ENCODE results near the gene ANKRD37.
"Not testable (repeated sequence)": the region's sequence is repeated elsewhere in the genome, so short reads cannot be mapped to it uniquely, and the experiment has no call there.

Gene ANKRD37, protein sequence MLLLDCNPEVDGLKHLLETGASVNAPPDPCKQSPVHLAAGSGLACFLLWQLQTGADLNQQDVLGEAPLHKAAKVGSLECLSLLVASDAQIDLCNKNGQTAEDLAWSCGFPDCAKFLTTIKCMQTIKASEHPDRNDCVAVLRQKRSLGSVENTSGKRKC

DNA sequence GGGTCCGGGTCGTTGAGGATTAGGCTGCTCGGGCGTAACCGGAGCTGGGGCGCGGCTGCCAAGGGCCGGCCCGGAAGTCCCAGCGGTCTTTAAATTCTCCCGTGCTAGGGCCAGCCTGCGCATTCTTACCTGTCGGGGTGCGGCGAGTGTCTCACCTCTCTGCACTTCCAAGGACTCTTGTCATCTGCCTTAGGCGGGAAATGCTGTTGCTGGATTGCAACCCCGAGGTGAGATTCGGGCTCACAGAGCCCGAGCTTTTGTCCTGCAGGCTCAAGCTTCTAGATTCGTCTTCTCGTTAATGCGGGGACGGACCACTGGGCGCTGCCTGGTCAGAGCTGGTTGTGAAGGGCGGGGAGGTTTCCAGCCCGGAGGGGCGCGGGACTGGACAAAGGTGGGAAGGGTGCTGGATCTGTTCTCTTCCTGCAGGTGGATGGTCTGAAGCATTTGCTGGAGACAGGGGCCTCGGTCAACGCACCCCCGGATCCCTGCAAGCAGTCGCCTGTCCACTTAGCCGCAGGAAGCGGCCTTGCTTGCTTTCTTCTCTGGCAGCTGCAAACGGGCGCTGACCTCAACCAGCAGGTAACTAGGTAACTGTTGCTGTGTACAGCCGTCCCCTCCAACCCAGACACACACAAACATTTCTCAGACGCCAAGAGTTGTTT is at the start of gene ANKRD37:
ANKRD37 (plus strand) TSS at position 118 of the 662 bp plus-strand sequence; CDS start at position 201, 83 bp downstream.
- in situ Hi-C loops (cut with MboI; ENCODE audit: low sequenced_read_pairs): no loop called here

DNA sequence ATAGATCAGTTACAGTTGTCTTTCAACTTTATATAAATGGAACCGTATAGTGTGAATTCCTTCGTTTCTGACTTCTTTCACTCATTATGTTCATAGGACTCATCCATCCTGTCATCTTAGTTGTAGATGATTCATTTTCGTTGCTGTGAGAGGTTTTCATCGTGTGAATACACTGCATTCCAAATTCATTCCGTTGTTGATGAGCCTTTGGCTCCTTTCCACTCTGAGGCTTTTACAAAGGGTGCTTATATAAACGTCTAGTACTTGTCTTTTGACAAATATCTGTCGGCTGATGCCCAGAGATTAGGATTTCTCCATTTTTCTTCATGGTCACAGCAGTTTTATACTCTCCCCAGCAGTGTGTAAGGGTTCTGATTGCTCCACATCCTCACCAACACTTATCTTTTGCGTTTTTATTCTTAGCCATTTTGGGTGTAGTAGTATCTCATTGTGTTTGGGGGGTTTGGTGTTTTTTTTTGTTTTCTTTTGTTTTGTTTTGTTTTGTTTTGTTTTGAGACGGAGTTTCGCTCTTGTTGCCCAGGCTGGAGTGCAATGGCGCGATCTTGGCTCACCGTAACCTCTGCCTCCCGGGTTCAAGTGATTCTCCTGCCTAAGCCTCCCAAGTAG is 49.6 kb upstream of the ANKRD37 start:
- in situ Hi-C loops (cut with MboI; ENCODE audit: low sequenced_read_pairs): no loop called here

DNA sequence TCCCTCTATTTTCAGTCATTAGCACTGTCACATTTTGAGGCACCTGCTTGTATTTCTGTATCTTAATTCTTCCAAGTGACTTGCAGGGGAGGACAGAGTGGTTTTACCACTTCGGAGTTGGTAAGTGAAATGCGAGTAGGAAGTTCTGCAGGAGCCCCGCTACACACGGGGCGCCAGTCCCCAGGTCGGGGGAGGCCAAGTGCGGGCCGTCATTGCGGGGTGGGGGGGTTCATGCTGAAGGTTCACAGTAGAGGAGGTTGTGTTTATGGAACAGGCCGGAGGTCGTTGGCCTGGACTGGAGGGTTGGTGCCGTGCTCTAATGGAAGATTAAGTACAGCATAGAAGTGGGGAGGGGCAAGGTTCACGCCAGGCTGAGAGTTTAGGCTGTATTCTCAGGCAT is 45.0 kb upstream of the ANKRD37 start:
- in situ Hi-C loops (cut with MboI; ENCODE audit: low sequenced_read_pairs): no loop called here

DNA sequence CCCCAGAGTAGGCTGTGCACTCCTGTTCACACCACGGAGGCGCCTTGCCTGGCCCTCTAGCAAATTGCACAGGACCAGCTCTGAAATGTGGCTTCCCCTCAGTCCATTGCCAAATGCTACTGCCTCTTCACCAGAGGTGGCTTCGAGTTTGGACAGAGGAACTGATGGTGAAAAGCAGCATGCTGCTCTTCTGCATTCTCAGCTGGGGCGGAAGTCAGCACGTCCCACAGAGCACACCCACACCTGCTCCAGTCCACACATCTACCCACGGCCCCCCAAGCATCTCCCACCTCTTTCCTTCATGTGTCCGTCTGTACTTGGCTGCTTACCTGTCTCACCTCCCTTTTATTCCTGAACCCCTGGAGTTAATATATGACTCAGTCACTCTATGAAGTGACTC is 44.4 kb upstream of the ANKRD37 start:
- in situ Hi-C loops (cut with MboI; ENCODE audit: low sequenced_read_pairs): no loop called here

DNA sequence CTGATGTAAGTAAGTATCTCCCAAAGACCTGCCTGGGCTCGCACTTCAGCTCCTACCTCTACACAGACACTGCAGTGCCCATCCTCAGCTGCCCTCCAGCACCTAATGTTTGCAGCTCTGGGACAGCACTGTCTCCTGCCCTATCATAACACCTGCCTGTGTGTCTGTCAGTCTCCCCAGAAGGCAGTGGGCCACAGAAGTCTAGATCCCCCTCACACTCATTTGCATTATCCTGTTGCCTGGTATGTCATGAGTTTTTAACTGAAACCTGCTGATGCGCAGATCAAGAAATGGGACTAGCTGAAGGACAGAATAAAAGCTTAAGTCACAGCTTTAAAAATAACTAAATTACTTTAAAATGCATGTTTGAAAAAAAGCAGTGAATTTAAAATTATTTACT is 43.9 kb upstream of the ANKRD37 start:
- in situ Hi-C loops (cut with MboI; ENCODE audit: low sequenced_read_pairs): no loop called here

DNA sequence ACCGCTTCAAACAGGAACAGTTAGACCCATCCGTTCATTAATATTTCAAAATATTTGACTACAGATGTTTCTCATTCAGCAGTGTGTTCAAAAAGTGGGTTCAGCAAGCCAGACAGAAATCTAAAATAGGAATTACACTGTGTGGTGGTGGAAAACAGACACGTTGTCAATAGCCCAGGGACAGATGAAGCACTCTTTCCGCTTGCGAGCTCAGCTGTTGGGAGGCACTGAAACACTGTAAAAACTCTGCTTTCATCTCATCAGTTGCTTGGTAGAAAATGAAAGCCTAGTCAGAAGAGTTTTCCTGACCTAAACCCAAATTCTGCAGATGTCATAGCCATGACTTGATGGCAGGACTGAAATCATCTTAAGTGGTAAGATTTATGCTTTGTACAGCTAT is 39.4 kb upstream of the ANKRD37 start:
- in situ Hi-C loops (cut with MboI; ENCODE audit: low sequenced_read_pairs): no loop called here

DNA sequence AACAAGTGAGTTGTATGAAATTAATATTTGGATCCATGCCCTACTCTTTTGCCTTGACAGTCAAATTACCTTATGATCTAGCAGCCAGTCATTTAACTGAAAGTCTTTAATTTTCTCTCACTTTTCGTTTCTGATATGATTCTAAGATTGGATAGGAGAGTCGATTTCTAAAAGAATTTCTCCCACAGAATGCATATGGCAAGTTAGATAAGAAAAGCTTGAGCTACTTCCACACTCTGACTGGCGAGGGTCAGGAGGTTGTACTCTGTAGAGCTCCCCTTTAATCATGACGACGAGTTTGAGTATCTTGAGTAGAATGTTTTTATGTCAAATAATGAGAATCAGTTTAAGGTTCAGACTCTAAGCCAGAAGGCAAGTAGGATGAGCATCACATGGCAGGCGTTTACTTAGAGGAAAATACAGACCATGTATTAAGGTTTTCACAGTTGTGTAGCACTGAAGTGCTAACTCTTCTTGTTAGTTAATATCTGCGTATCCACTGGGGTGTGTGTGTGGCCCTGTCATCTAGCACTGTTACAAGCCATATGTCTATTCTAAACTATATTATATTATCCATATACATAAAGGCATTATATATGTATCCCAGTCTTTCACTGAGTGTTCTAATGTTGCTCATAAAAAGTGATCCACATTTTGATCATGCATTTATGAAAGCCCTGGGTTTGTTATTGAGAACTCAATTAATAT is 38.8 kb upstream of the ANKRD37 start:
- in situ Hi-C loops (cut with MboI; ENCODE audit: low sequenced_read_pairs): no loop called here

DNA sequence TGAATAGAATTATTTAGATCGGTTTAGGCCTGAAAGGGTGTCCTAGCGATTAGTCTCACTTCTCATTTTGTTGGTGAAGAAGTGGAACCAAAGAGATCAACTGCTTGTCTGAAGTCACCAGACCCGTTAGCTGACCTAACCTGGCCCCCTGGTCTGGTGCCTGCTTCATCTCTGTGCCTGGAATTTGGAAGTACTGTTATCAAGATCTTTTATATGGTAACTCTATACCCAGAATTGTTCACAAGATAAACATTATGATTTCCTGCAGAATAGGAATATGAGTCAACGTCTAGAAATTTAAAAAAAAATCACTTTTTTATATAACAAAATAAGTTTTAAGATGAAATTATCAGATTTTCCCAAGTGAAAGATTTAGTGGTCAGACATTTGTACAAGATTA is 38.1 kb upstream of the ANKRD37 start:
- in situ Hi-C loops (cut with MboI; ENCODE audit: low sequenced_read_pairs): no loop called here

DNA sequence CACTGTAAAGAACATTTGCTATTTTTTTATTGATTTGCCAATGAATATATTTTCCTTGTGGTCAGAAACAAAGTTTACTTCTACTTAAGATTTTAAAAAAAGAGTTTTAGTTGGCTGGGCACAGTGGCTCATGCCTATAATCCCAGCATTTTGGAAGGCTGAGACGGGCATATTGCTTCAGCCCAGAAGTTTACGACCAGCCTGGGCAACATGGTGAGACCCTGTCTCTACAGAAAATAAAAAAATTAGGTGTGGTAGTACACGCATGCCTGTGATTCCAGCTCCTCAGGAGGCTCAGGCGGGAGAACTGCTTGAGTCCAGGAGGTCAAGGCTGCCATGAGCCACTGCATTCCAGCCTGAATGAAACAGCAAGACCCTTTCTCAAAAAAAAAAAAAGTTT is 37.7 kb upstream of the ANKRD37 start:
- in situ Hi-C loops (cut with MboI; ENCODE audit: low sequenced_read_pairs): no loop called here

DNA sequence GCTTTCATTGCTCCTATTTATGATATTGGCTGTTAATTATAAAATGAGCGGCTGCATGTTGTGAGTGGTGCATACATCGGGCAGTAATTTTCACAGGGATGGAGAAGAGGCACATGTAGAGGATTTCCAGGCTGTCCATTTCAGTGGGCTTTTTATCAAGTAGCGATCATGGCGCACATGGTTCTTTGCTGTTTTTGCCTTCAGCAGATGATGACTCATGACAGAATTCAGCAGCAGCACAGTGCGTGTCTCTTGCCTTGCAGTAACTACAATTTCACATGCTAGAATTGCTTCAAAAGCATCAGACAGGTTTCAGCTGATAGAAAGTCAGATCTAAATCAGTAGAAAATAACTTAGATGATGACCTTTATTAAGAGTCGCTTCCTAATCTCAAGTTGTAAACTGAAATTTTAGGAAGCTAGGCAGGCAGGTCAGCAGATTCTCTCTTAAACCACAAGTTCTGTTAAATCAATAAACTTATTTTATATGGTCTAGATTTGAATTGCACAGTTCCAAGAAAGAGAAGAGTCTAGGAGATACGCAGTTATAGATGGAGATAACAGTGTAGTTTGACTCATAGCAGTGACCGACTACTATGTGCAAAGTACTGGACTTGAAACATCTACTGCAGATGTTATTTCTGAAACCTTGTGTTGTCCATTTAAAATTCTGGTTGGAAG is 36.7 kb upstream of the ANKRD37 start:
- in situ Hi-C loops (cut with MboI; ENCODE audit: low sequenced_read_pairs): no loop called here

DNA sequence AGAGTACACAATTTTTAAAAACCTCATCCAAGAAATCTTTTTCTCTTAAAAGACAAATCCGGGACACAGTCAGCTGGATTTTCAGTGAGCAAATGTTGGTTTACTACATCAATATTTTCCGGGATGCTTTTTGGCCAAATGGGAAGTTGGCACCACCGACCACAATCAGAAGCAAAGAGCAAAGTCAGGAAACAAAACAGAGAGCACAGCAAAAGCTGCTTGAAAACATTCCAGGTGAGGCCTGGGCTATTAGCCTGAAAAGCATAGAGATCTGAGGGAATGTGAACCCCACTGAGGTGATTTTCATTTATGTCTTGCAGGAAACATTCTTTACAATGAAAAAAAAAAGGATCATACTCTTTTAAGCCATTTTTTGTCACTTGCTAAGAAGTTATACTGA is 34.8 kb upstream of the ANKRD37 start:
- in situ Hi-C loops (cut with MboI; ENCODE audit: low sequenced_read_pairs): no loop called here

DNA sequence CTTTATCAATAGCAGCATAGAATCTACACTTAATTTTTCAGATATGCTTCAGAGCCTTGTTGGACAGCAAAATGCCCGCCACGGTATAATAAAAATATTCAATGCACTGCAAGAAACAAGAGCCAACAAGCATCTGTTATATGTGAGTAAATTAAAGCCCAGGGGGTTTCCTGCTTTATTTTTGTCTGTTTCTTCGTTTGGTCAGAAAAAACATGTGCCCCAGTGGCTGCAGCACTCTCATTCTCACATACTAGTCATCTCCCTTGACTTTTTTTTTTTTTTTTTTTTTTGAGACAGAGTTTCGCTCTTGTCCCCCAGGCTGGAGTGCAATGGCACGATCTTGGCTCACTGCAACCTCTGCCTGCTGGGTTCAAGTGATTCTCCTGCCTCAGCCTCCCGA is 34.1 kb upstream of the ANKRD37 start:
- in situ Hi-C loops (cut with MboI; ENCODE audit: low sequenced_read_pairs): not testable (repeated sequence)

DNA sequence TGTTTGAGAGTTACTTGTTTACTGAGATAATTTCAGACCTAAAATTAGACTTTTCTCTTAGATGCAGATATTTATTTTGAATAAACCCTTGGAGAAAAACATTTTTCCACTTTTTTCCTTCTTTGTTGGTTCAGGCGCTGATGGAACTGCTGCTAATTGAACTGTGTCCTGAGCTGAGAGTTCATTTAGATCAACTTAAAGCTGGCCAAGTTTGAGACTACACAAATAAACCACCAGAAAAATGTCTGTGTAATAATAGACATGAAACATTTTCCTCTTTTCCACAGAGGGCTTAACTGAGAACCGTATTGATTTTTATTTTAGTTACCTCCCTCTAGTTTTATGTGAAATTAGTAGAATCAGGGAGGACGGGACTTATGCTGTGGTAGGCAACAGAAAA is 33.4 kb upstream of the ANKRD37 start:
- in situ Hi-C loops (cut with MboI; ENCODE audit: low sequenced_read_pairs): no loop called here

DNA sequence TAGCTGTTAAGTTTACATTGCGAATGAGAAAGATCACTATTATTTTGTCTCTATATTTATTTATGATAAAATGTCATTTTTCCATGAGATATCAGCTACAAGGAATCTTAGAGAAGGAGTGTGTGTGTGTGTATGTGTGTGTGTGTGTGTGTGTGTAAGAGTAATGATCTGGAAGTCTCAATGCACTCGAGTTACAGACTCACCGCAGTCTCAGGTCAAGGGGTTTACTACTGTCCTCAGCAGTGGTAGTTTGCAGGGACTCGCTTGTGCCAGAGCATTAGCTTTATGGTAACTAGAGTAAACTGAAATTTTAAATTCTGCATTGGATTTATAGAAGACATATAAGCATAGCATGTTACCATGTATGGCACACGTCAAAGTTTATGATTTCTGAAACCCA is 31.8 kb upstream of the ANKRD37 start:
- in situ Hi-C loops (cut with MboI; ENCODE audit: low sequenced_read_pairs): no loop called here

DNA sequence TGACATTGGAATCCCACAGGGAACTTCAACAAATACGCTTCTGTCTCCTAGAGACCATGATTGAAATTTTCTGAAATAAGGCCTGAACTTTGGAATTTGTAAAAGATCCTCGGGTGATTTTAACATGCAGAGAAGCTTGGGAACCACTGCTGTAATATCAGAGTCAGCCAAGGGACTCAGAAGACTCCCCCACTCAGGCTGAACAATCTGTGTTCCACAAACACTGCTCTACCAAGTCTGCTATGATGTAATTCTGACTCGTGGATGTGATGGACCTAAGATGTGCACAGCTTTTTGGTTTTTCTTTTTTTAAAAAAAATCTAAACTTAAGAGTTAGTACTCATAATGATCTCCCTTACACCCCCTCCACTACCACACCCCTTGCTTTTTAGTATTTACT is 26.9 kb upstream of the ANKRD37 start:
- in situ Hi-C loops (cut with MboI; ENCODE audit: low sequenced_read_pairs): no loop called here

DNA sequence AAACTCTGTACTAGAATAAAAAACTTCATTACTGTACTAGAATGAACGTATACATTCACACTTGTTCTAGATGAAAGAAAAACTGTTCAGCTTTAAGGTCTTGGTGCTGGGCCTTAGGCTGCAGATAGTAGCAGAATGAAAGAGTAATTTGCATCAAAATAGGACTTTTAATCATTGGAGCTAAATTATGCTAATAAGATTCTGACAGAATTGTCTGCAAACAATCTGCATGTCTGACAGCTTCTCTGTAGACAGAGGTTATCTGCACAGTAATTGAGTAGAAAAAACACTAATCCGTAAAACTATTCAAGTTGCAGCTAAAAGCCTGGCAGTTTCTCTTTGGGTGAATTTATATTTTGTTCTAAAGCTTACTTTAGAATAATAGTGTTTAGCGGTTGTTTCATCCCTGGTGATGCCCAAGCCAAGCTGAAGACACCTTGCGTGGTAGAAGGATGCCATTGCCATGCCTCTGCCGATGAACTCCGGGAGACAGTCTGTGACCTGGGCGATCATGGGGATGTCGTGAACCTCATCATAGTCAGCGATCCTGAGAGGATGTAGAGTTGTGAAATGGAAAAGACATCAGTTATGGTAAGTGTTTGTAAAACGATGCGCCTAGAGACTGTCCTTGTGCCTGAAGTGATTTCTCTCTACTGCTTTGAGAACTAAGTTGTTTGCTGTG is 26.2 kb upstream of the ANKRD37 start:
- in situ Hi-C loops (cut with MboI; ENCODE audit: low sequenced_read_pairs): no loop called here

DNA sequence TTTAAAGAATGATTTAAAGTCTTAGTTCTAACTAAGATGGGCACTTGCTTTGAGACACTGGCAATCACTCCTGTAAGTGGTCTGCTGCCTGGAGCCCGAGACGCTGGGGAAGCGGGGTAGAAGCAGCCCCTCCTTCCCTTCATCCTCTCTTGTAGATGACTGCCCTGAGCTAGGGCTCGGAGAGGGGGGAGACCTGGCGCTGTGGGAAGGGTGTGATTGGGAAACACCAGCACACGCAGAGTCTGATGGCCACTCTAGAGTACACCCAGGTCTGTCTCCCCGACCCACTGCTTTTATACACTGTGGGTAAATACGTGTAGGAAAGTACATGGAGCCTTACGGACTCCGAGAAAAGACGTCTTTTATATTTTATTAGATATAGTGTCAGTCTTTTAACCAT is 24.9 kb upstream of the ANKRD37 start:
- in situ Hi-C loops (cut with MboI; ENCODE audit: low sequenced_read_pairs): no loop called here

DNA sequence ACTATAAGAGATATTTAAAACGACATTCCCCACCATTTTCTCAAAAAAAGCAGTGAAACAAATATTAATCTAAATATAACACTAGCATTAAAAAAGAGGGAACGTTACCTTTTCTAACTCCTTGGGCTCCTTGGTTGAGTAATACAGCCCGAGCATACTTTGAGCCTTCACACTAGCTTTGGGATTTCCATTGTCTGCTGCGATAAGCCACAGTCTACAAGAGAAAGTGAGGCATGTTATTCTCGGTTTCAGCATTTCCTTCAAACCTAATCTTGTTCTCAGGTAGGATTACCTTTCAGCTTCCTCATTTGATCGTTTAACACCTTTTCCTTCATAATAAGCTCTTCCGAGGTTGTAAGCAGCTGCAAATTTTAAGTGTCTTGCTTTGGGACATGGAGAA is 22.6 kb upstream of the ANKRD37 start:
- in situ Hi-C loops (cut with MboI; ENCODE audit: low sequenced_read_pairs): no loop called here

DNA sequence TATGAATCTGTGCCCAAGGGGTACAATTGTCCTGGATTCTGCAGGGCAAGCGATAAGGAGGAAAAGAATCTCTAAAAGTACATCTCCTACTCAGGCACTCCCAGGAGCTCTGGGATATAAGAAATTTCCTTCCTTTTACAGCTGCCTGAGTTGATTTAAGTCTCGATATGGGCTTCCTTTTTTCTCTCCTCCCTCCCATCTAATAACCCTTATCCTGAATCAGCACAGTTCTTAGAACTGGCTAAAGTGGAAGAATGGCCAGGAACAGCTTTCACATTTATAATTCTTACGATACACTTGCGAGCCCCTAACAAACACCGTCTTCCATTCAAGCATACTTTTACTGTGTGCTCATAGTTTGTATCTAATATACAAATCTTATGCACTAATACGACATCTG is 22.1 kb upstream of the ANKRD37 start:
- in situ Hi-C loops (cut with MboI; ENCODE audit: low sequenced_read_pairs): no loop called here

DNA sequence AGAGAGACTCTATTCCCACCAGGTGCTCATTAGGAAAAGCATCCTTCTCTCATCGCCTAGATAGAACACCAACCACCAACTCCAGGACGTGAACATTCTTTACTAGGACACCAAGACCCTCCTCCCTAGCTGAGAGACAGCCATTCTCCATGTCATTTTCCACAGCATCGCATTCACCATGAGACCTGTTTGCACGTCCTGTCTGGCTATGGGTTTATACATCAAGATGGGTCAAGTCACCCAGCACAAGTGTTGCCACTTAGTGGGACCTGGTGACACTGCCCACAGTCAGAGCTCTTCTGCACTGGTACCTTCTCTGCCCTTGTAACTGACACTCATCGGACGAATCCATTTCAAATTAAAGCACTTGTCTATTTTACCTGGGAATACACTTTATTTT is 18.4 kb upstream of the ANKRD37 start:
- in situ Hi-C loops (cut with MboI; ENCODE audit: low sequenced_read_pairs): no loop called here

Data from HL-60/S4 treated with retinoic acid at 250 ng/mL for 4 days and 3 days (cell line).